AG09309 (cell line): Measurements from ENCODE around the gene PRKCA.
"Not testable (repeated sequence)": the region's sequence is repeated elsewhere in the genome, so short reads cannot be mapped to it uniquely, and the experiment has no call there.

Experiments used
- DNase-seq: peaks from one replicate; pipeline ENCODE4 v3.0.0-alpha.2; 2010; ENCODE audit warnings: low read depth
- H3K4me3 ChIP-seq: 2 replicates; pipeline ENCODE4 v1.5.1; 2011; ENCODE audit warnings: mild to moderate bottlenecking, low read depth, low read length, moderate library complexity; ENCODE audit not compliant: control insufficient read depth
- TF ChIP-seq, protein P1 (sequence below): IDR thresholded peaks from 2 replicates; pipeline ENCODE4 v1.5.1; 2011; ENCODE audit warnings: mild to moderate bottlenecking, low read depth, low read length, inconsistent platforms; ENCODE audit not compliant: insufficient read depth, control insufficient read depth; ENCODE audit errors: missing control alignments

The PRKCA gene

DNA sequence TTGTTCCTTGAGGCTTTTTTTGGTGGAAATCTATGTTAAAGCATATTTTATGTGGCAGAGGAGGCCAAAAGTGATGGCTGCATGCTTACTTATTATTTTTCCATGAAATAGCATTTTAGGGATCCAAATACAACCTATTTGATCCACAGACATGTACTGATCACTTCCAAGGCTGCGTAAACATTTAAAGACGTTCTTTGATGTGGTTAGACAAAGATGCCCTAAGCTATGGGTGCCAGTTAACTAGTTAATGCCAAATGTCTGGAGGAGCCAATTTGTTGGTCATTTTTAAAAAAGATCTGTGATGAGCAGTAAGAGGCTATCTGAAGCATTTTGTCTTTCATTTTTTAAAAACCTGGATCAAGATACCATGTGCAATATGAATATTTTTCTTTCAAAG lies 17.3 kb upstream of the PRKCA start:
- no peak for DNase-seq
- TF ChIP-seq, protein P1, sequence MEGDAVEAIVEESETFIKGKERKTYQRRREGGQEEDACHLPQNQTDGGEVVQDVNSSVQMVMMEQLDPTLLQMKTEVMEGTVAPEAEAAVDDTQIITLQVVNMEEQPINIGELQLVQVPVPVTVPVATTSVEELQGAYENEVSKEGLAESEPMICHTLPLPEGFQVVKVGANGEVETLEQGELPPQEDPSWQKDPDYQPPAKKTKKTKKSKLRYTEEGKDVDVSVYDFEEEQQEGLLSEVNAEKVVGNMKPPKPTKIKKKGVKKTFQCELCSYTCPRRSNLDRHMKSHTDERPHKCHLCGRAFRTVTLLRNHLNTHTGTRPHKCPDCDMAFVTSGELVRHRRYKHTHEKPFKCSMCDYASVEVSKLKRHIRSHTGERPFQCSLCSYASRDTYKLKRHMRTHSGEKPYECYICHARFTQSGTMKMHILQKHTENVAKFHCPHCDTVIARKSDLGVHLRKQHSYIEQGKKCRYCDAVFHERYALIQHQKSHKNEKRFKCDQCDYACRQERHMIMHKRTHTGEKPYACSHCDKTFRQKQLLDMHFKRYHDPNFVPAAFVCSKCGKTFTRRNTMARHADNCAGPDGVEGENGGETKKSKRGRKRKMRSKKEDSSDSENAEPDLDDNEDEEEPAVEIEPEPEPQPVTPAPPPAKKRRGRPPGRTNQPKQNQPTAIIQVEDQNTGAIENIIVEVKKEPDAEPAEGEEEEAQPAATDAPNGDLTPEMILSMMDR, result no peak
- no peak overlapping the region for H3K4me3 ChIP-seq

GRCh38 chr17:66287911-66288310 lies 14.5 kb upstream of the PRKCA start:
- no peak overlapping the region for H3K4me3 ChIP-seq
- DNase-seq, result no peak
- TF ChIP-seq, protein P1, result no peak

GRCh38 chr17:66290101-66290722 lies 12.2 kb upstream of the PRKCA start:
- no peak for DNase-seq
- H3K4me3 ChIP-seq, result no peak overlapping the region
- TF ChIP-seq, protein P1, result peak; percentile 11

DNA sequence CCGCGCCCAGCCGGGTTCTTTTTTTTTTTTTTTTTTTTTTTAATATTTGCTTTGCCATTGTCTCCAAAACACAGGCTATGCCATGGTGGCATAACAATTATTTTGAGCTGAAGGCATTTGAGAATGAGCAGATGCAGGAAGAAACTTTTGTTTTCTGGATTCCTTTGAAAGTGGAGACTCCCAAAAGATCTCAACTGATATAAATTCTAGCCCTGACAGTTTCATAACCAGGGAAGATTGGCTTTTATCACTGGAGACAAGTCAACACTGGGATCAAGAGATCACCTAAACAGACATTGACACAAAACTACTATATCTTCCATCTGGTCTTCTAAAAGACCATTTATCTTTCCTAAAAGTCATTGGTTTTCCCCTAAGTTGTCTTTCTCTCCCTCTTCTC lies 10.1 kb upstream of the PRKCA start:
- TF ChIP-seq, protein P1, result no peak
- no peak overlapping the region for H3K4me3 ChIP-seq
- DNase-seq, result no peak

- DNase-seq, result no peak
- TF ChIP-seq, protein P1, result no peak
- no peak overlapping the region for H3K4me3 ChIP-seq
Observed at GRCh38 chr17:66296289-66296725, 6.1 kb upstream of the PRKCA start.

DNA sequence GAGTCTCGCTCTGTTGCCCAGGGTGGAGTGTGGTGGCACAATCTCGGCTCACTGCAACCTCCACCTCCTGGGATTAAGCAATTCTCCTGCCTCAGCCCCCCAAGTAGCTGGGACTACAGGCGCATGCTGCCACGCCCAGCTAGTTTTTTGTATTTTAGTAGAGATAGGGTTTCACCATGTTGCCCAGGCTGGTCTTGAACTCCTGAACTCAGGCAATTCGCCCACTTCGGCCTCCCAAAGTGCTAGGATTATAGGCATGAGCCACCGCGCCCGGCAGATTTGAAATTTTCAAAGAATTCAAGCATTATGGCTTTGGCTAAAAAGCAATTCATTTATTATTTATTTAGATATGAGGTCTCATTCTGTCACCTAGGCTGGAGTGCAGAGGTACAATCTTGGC lies 5.0 kb upstream of the PRKCA start:
- DNase-seq, H3K4me3 ChIP-seq: not testable (repeated sequence)

GRCh38 chr17:66299711-66300110 lies 2.7 kb upstream of the PRKCA start:
- DNase-seq, result no peak
- TF ChIP-seq, protein P1, result no peak
- no peak overlapping the region for H3K4me3 ChIP-seq
